Activated gamma-delta T cell (primary cell): Measurements from ENCODE around the gene ANKRD49.

ENCODE experiments used
- DNase-seq: peaks from one replicate; lab custom pipeline; 2025; lab: John Stamatoyannopoulos, UW

ANKRD49 gene

GRCh38 chr11:94544646-94545263, 51.0 kb downstream of the ANKRD49 start:
- peak; percentile 17 for DNase-seq

- no peak for DNase-seq
Observed at GRCh38 chr11:94545264-94546161, 51.7 kb downstream of the ANKRD49 start.

GRCh38 chr11:94546162-94546470, 52.3 kb downstream of the ANKRD49 start:
- DNase-seq: no peak

GRCh38 chr11:94546886-94547285, 53.1 kb downstream of the ANKRD49 start:
- DNase-seq: no peak

GRCh38 chr11:94549146-94549545, 55.4 kb downstream of the ANKRD49 start:
- DNase-seq: no peak
